HL-60/S4 (cell line): ENCODE measurements around the gene ADCY2.

Source experiments
- in situ Hi-C: fragments of 300-500 bp; cut with MboI; formaldehyde crosslinking; loops from 2 replicates; pipeline ENCODE4 v1.14.3; 2022; ENCODE audit warnings: low sequenced_read_pairs

The ADCY2 gene

GRCh38 chr5:7815892-7816534, 420.1 kb downstream of the ADCY2 start:
- in situ Hi-C loops: no loop called here

DNA sequence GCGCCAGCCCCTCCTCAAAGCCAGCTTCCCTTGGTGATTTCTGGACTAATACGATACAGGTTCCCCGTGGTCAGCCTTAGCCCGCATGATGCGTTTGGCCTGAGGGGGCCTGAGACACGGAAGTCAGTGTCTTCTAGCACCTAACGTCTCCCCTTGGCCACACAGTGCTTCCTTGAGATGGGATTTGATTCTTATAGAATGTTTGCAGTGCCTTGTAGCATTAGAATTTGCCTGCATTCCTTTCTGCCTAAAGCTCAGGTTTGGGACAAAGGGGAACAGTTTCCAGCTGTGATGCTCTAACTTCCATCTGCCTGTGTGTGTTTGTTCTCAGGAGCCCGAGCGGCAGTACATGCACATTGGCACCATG, 420.6 kb downstream of the ADCY2 start:
- in situ Hi-C loops: no loop called here

DNA sequence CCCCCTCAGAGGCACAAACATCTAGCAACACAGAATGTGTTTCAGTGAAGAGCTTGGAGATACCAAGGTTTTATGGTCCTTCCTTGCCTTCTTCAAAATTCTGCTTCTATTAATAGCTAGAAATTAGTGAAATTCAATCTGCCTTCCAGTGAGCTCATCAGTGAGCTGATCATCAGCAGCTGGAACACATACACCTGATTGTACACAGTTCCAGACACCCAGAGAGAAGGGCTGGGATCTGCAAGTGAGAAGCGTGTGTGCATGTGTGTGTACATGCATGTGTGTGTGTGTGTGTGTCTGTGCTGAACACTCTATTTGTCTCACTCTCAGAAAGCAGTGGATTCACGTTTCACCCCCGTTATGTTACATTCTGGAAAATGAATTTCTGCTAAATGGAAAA, 426.5 kb downstream of the ADCY2 start:
- in situ Hi-C loops: no loop called here

- in situ Hi-C loops: no loop called here
These were observed 427.7 kb downstream of the ADCY2 start for GRCh38 chr5:7823594-7823993.

GRCh38 chr5:7824995-7825394, 429.1 kb downstream of the ADCY2 start:
- in situ Hi-C loops: no loop called here

GRCh38 chr5:7825630-7826029, 429.7 kb downstream of the ADCY2 start:
- in situ Hi-C loops: no loop called here

- in situ Hi-C loops: no loop called here
These were observed 431.7 kb downstream of the ADCY2 start for GRCh38 chr5:7827610-7828009.

DNA sequence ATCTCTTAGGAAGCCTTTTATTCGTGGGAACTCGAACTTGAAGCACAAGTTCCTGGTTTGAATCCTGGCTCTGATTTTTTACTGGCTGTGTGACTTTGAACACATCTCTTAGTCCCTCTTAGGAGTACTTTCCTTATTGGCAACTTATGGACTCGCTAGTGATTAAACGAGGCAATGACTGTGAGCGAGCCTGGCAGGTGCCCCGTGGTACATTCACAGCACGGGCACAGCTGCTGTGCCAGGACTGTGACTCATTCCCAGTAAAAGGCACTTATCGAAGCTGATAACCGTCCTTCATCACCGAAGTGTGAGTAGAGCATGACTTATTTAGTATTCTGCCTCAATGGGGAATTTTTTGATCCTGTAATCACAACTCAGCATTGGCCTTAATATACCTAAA, 432.3 kb downstream of the ADCY2 start:
- in situ Hi-C loops: no loop called here

GRCh38 chr5:7834982-7835381, 439.0 kb downstream of the ADCY2 start:
- in situ Hi-C loops: no loop called here

GRCh38 chr5:7837403-7837802, 441.5 kb downstream of the ADCY2 start:
- in situ Hi-C loops: no loop called here

DNA sequence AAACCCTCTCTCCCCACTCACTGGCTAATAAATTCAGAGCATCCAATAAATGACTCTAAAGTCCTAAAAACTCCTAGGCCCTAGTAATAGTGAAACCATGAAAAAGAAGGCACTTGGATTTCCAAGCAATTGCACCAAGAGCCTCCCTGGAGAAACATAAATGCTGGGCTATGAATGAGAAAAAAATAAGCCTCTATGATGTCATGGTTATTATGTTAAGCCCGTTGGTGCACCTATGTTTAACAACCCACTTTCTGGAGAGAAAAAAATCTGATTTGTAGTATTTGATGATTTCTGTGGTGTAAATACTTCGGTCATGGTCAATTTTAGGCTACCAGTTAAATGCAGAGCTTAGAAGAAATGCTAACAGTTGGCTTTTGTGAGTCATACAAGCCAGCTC, 446.6 kb downstream of the ADCY2 start:
- in situ Hi-C loops: no loop called here

- in situ Hi-C loops: no loop called here
These were observed 449.0 kb downstream of the ADCY2 start for GRCh38 chr5:7844901-7845300.

GRCh38 chr5:7845557-7845956, 449.6 kb downstream of the ADCY2 start:
- in situ Hi-C loops: no loop called here

DNA sequence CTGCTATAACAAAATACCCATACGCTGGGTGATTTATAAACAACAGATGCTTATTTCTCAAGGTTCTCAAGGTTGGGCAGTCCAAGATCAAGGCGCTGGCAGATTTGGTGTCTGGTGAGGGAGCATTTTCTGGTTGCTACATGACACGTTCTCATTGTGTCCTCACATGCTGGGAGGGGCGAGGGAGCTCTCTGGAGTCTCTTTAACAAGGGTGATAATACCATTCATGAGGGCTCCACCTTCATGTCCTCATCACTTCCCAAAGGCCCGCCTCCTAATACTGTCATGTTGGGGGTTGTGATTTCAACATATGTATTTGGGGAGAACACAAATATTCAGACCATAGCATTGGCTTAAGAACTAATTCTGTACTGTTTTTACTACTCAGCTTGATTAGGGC, 450.4 kb downstream of the ADCY2 start:
- in situ Hi-C loops: no loop called here

DNA sequence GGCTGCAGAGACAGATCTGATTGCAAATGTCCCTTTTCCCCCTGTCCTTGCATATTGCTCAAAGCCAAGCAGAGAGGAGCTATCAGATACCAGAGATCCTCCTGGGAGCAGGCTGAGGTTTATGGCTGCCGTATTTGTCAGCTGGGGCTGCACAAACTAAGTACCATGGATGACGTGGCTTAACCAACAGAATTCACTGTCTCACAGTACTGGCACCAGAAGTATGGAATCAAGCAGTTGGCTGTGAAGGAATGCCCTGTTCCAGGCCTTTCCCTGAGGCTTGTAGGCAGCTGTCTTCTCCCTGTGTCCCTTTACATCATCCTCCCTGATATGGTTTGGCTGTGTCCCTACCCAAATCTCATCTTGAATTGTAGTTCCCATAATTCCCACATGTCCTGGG, 452.4 kb downstream of the ADCY2 start:
- in situ Hi-C loops: no loop called here

- in situ Hi-C loops: no loop called here
These were observed 453.9 kb downstream of the ADCY2 start for GRCh38 chr5:7849681-7850394.

DNA sequence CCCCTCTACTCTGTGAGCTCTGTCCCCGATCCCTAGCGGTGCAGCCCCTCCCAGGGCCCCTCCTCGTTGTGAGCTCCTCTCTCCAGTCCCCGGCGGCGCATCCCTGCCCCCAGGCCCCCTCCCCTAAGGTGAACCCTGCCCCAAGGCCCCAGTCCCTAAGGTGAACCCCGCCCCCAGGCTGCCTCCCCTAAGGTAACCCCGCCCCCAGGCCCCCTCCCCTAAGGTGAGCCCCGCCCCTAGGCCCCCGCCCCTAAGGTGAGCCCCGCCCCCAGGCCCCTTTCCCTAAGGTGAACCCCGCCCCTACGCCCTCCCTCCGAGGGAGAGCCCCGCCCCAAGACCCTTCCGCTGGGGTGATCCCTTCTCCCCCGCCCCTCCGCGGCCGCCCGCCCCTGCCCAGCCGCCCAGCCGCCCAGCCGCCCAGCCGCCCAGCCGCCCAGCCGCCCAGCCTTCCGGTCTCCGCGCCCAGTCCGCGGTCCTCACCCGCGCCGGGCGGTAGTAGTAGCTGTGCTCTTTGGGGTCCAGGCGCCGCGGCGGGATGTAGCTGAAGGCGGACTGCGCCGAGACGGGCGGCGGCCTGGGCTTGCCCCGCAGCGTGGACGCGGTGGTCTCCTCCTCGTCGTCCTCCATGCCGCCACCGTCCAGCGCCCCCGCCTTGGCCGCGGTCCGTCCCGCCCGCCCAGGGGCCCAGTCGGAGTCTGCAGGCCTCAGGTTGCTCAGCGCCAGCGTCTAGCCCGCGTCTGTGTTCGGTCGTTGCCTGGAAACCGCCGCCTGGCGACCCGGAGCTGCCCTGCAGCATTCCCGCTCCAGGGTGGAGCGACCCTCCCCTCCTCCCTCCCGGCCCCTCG, 454.7 kb downstream of the ADCY2 start, which contains the start of gene CFAP90:
CFAP90 (minus strand) TSS at position 739 of the 845 bp plus-strand sequence; CDS start at position 627, 112 bp downstream.
- in situ Hi-C loops: no loop called here

DNA sequence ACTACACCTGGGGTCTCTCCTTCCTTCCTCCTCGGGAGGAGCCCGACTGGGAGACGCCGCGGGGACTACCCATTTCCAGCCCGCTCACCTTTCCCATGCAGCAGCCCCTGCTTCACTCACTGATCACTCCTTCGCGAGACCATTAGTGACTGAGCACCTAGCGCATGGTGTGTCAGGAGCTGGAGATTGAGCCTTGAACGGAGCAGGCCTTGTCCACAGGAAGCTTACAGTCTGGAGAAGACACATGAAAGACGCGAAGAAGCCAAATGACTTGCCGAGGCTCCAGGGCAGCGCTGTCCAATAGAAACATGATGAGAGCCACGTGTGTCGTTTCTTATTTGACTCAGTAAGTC, 455.3 kb downstream of the ADCY2 start:
- in situ Hi-C loops: no loop called here

- in situ Hi-C loops: no loop called here
These were observed 455.8 kb downstream of the ADCY2 start for GRCh38 chr5:7851617-7852289.

DNA sequence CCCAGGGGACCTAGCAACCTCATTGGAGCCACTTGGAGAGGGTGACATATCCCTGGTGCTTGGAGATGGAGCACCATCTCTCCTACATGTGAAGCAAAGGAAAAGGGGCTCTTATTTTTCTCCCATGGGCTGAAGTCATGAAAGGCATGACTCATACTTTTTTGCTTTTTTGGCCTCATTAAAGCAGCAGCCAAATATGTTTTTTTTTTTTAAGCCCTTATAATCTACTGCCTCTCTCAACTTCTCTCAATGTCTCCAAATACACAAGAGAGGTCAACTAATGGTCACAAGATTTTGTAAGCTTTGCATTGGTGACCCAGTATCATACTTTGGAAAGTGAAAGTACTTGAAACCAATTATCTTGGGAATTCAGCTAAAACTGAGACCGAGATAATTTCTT, 456.6 kb downstream of the ADCY2 start:
- in situ Hi-C loops: no loop called here

DNA sequence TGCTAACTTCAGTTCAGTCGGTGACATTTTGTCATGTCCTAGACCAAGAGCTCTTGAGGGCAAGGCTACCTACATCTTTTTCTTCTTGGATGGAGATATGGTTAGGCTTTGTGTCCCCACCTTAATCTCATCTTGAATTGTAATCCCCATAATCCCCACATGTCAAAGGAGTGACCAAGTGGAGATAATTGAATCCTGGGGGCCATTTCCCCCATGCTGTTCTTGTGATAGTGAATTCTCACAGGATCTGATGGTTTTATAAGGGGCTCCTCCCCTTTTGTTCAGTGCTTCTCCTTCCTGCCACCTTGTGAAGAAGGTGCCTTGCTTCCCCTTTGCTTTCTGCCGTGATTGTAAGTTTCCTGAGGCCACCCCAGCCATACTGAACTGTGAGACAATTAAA, 457.1 kb downstream of the ADCY2 start:
- in situ Hi-C loops: no loop called here
